PC-9 (cell line): ENCODE results near the gene LCN9. TPM values are rescaled to one million over a fixed set of nuclear protein-coding genes. Genes with fewer than 3 reads are reported as not detected.
"Not testable (repeated sequence)": the region's sequence is repeated elsewhere in the genome, so short reads cannot be mapped to it uniquely, and the experiment has no call there.

Experiments used
- BruUV-seq: library from RNA; stranded (reverse); fragments of 400-500 nt; replicated peaks from 2 replicates; lab custom pipeline; 2021; lab: Mats Ljungman, UMichigan
- CTCF ChIA-PET: fragments of 300-600 bp; sonication (Branson Sonifier 250); formaldehyde crosslinking; loops from one replicate; lab custom pipeline; 2022; ENCODE audit warnings: antibody characterized with exemption; lab: Charles Lee
- POLR2A ChIA-PET: fragments of 300-600 bp; sonication (Branson Sonifier 250); formaldehyde crosslinking; loops from one replicate; lab custom pipeline; 2022; ENCODE audit warnings: antibody characterized with exemption; ENCODE audit not compliant: unreplicated experiment; lab: Charles Lee
- DNase-seq, 2 experiments: peaks; one replicate each; pipeline versions ENCODE4 v3.0.0 to v3.0.0-alpha.2; 2015 to 2022; ENCODE audit warnings: mixed read lengths in 1 of 2
- H2AFZ ChIP-seq: fragments of 200-600 bp; sonication (generic); 2 replicates; pipeline ENCODE4 v1.8.1; 2017; ENCODE audit warnings: antibody characterized with exemption
- H3F3A ChIP-seq: fragments of 200-600 bp; sonication (generic); 2 replicates; pipeline ENCODE4 v1.8.1; 2017; ENCODE audit warnings: antibody characterized with exemption, mild to moderate bottlenecking, low read depth; ENCODE audit not compliant: insufficient read depth
- H3K27ac ChIP-seq: fragments of 200-600 bp; sonication (generic); 2 replicates; pipeline ENCODE4 v1.6.1; 2016; ENCODE audit warnings: mixed run types
- H3K27me3 ChIP-seq: fragments of 200-600 bp; sonication (generic); 2 replicates; pipeline ENCODE4 v1.6.1; 2016; ENCODE audit warnings: low read depth, mixed run types; ENCODE audit not compliant: insufficient read depth
- H3K36me3 ChIP-seq: fragments of 200-600 bp; sonication (generic); 2 replicates; pipeline ENCODE4 v1.6.1; 2016; ENCODE audit warnings: low read depth, mixed run types
- H3K4me1 ChIP-seq: fragments of 200-600 bp; sonication (generic); replicated peaks from 2 replicates; pipeline ENCODE4 v1.6.1; 2016; ENCODE audit warnings: mixed run types; ENCODE audit not compliant: insufficient read depth
- H3K4me2 ChIP-seq: fragments of 200-600 bp; sonication (generic); 2 replicates; pipeline ENCODE4 v1.6.1; 2017; ENCODE audit warnings: mixed run types
- H3K4me3 ChIP-seq: fragments of 200-600 bp; sonication (generic); 2 replicates; pipeline ENCODE4 v1.6.1; 2016; ENCODE audit warnings: mixed run types
- H3K79me2 ChIP-seq: fragments of 200-600 bp; sonication (generic); 2 replicates; pipeline ENCODE4 v1.6.1; 2017; ENCODE audit warnings: low read depth, mixed run types
- H3K9me2 ChIP-seq: fragments of 200-600 bp; sonication (generic); 2 replicates; pipeline ENCODE4 v1.8.1; 2017; ENCODE audit warnings: mild to moderate bottlenecking; ENCODE audit not compliant: insufficient read depth
- H3K9me3 ChIP-seq: fragments of 200-600 bp; sonication (generic); 2 replicates; pipeline ENCODE4 v1.8.1; 2016; ENCODE audit warnings: low read depth; ENCODE audit not compliant: insufficient read depth
- H4K20me1 ChIP-seq: fragments of 200-600 bp; sonication (generic); 2 replicates; pipeline ENCODE4 v1.8.1; 2017; ENCODE audit not compliant: insufficient read depth
- CTCF ChIP-seq: fragments of 200-600 bp; sonication (generic); conservative IDR thresholded peaks from 2 replicates; pipeline ENCODE4 v1.6.1; 2017; ENCODE audit warnings: mixed run types, antibody characterized with exemption, mild to moderate bottlenecking, moderate library complexity
- EZH2 ChIP-seq: fragments of 200-600 bp; sonication (generic); IDR thresholded peaks from 2 replicates; pipeline ENCODE4 v1.8.0; 2017; ENCODE audit warnings: antibody characterized with exemption, low read depth
- intact Hi-C: fragments of 100-400 bp; cut with micrococcal nuclease; formaldehyde crosslinking; loops from one replicate; pipeline ENCODE4 v1.10.0; 2022; ENCODE audit not compliant: unreplicated experiment
- total RNA-seq: library from RNA; stranded (reverse); gene quantifications from 2 replicates; pipeline ENCODE4 v1.2.3, GENCODE V29; 2021

Gene LCN9
- total RNA-seq, 1 experiment from 2014 or later = not detected

DNA sequence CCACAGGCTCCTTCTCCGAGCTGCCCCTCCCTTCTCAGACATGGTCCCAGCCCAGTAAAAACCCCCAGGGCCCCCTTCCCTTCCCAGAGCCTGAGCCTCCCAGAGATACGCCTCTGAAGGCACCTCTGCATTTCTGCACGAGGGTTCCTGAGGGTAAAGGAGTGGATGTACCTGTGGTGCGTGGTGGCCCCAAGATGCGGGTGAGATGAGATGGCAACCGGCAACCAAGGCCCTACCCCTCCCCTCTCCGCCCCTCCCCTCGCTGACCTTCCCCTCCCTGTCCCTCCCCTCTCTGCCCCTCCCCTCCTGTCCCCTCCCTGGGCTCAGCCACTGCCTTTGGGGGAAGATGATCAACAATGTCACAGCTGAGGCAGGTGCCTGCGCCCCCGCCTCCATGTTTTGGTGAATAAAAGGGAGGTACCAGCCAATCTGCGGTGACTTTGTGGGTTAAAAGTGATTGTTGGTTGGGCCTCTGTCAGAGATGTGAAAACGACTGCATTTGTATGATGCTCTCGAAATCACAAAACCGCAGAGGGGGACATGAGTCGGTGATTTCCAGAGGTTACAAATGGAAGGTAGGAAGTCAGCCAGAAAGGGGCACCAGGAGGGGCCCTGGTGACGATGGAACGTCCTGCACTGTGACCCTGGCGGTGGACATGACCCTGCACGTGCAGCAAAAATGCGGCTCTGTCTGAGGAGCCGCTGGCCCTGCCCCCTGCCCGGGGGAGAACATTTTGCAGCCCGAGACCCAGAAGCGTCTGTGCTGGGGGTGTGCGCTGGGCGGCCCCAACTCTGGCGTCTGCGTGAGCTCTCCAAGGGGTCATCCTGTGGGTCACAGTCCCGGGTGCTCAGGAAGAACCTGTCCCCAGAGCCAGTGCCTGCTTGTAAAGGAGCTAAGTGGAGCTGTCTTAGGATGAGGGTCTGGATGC, 3.7 kb downstream of the LCN9 start:
- intact Hi-C loops = no loop called here
- H3K4me1 ChIP-seq = no peaks in the 10 kb centered on the region
- H3K9me2 ChIP-seq = no peaks in the 10 kb centered on the region
- H3K4me2 ChIP-seq = no peak overlapping the region
- no peaks in the 10 kb centered on the region for H3K79me2 ChIP-seq
- H3F3A ChIP-seq = no peaks in the 10 kb centered on the region
- no peak for DNase-seq
- no peak for TF ChIP-seq EZH2
- TF ChIP-seq CTCF = no peak
- BruUV-seq = no TSS peak
- H3K9me3 ChIP-seq = no peaks in the 10 kb centered on the region
- no peak overlapping the region for H2AFZ ChIP-seq
- no peaks in the 10 kb centered on the region for H3K36me3 ChIP-seq
- CTCF ChIA-PET = no interaction called here
- peaks cover 91% of the 10 kb centered on the region for H3K27me3 ChIP-seq
- H3K27ac ChIP-seq = no peak overlapping the region
- H3K4me3 ChIP-seq = no peak overlapping the region
- POLR2A ChIA-PET = no interaction called here
- no peaks in the 10 kb centered on the region for H4K20me1 ChIP-seq

DNA sequence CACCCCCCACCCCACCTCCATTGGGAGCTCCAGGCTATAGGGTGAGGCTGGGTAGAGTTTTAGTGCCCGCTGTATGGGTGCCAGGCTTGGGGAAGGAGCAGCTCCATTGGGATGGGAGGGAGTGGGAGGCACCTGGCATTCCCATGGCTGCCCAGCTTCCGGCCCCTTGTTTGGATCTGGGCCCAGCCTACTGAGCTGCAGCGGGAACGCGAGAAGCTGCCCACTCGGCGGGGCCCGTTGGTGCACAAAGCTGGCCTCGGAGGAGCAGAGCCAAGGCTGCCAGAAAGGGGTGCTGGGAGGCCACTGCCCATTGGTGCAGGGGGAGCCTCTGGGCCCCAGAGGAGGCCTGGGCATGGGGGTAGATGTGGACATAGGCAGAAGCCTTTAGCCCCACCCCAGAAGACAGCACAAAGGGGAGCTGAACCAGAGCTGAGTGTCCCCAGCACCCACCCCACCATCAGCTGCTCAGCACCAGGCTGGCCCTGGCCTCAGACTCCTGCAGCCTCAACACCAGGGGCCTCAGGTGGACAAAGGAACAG, 4.4 kb downstream of the LCN9 start:
- DNase-seq = no peak
- Histone ChIP-seq H3K36me3 (no peaks in the 10 kb centered on the region), H3K79me2 (no peaks in the 10 kb centered on the region), H3K9me2 (no peaks in the 10 kb centered on the region), H3K4me3 (no peak overlapping the region), H3K4me2 (no peak overlapping the region), H3F3A (no peaks in the 10 kb centered on the region), H4K20me1 (no peaks in the 10 kb centered on the region), H3K27ac (no peak overlapping the region), H3K4me1 (no peaks in the 10 kb centered on the region), H3K9me3 (no peaks in the 10 kb centered on the region), H3K27me3 (peaks cover 91% of the 10 kb centered on the region), H2AFZ (no peak overlapping the region)
- intact Hi-C loops = no loop called here
- ChIA-PET POLR2A (no interaction called here), CTCF (no interaction called here)
- no peak for TF ChIP-seq CTCF
- no peak for TF ChIP-seq EZH2
- no TSS peak for BruUV-seq

DNA sequence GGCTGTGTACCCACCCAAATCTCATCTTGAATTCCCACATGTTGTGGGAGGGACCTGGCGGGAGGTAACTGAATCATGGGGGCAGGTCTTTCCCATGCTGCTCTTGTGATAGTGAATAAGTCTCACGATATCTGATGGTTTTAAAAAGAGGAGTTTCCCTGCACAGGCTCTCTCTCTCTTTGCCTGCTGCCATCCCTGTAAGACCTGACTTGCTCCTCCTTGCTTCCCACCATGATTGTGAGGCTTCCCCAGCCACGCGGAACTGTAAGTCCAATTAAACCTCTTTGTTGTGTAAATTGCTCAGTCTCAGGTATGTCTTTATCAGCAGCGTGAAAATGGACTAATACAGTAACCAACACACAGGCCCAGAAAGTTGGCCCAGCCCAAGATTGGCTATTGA, 5.9 kb downstream of the LCN9 start:
- H3K9me2 ChIP-seq, H3K36me3 ChIP-seq, H3K79me2 ChIP-seq, H3K4me2 ChIP-seq, H3K4me1 ChIP-seq, DNase-seq, BruUV-seq, CTCF ChIA-PET, H3F3A ChIP-seq, H2AFZ ChIP-seq, POLR2A ChIA-PET, intact Hi-C loops, H4K20me1 ChIP-seq, H3K9me3 ChIP-seq, H3K27ac ChIP-seq, H3K4me3 ChIP-seq: not testable (repeated sequence)
- H3K27me3 ChIP-seq = peaks cover 92% of the 10 kb centered on the region
